ENCODE data around the gene LRRC8D. TPM values are rescaled to one million over a fixed set of nuclear protein-coding genes. Genes with fewer than 3 reads are reported as not detected.
"Not testable (repeated sequence)": the region's sequence is repeated elsewhere in the genome, so short reads cannot be mapped to it uniquely, and the experiment has no call there.

LRRC8D gene
- total RNA-seq: 10.2 TPM

GRCh38 chr1:89820422-89821321, at the start of gene LRRC8D:
TSS of gene LRRC8D (plus strand) at chr1:89821032. CDS start at chr1:89933069, 112,037 bp downstream.
- peak; percentile 20 for DNase-seq

DNA sequence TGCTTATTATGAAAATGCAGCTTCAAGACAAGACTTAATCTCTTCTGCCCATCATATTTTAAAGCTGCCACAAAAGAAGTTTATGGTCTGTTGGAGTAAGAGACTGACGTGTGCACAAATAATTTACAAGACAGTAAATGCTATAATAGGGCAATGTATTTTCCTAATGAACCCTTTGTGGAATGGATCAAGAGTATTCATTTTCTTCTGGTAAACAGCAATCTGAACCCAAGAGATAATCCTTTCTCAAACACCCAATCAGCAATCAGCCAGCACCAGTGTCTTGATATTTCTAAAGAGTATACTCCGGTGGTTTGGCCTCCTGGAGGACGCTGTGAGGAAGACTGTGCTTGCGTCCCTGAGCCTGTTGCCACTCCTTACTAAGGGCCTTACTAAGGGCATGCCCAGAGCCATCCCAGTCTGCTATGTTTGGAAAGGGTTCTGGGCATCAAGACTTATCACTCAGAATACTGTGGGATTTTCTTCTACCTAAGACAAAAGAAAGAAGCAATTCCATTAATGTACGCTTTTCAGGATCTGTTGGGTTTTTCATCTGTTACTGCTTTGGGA, 48.8 kb upstream of the LRRC8D start:
- no peak for DNase-seq

GRCh38 chr1:89776104-89776503, 44.7 kb upstream of the LRRC8D start:
- DNase-seq: not testable (repeated sequence)

DNA sequence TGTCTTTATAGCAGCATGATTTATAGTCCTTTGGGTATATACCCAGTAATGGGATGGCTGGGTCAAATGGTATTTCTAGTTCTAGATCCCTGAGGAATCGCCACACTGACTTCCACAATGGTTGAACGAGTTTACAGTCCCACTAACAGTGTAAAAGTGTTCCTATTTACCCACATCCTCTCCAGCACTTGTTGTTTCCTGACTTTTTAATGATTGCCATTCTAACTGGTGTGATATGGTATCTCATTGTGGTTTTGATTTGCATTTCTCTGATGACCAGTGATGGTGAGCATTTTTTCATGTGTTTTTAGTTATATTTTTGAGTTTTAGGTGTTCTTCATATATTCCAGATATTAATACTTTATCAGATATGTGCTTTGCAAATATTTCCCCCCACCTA, 43.6 kb upstream of the LRRC8D start:
- not testable (repeated sequence) for DNase-seq

- no peak for DNase-seq
Measured at GRCh38 chr1:89779151-89779940, 41.5 kb upstream of the LRRC8D start.

- peak; percentile 27 for DNase-seq
Measured at GRCh38 chr1:89780721-89781120, 40.1 kb upstream of the LRRC8D start.

- no peak for DNase-seq
Measured at GRCh38 chr1:89781494-89782126, 39.2 kb upstream of the LRRC8D start.

GRCh38 chr1:89786628-89787214, 34.1 kb upstream of the LRRC8D start:
- no peak for DNase-seq

DNA sequence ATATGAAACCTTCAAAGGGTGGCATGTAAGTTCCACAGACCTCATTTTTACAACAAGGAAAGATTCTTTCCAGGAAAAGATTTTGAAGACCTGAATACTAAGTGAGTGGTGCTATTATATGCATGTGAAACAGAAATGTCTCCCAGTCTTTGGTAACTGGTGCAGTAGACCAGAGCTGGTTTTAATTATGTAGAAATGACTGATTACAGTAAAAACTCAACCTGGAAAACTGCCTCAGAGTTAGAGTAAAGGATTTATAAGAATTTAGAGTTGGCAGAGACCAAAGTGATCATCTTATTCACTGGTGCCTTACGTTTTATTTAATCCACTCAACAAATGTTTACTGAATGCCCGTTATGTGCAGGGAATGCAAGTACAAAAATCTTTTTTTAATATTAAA, 30.2 kb upstream of the LRRC8D start:
- no peak for DNase-seq

DNA sequence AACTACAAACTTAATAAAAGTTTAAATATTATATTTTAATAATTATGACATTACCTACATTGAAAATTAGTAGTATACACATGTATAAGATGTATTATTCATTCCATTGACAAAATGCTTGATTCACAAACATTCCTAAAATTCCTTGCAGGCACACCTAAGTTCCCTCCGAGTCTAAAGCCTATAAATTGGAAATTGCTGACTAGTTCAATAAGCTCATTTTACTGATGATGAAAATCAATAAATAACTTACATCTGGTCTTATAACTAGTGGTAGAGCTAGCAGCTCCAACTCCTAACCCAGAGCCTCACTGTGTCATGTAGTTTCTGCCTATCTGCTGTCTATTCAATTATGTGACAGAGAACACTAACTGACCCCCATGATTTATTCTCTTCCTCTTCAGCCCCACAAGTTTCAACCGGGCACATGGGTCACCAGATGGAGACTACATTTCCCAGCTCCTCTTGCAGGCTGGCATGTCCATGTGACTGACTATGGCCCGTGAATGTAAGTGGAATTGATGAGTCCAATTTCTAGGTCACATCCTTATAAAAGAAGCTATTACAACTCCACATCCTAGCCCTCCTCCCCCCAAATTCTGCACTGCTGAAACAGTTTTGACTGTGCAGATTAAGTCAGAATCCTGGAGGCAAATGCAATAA, 29.6 kb upstream of the LRRC8D start:
- peak; percentile 10 for DNase-seq

- no peak for DNase-seq
Measured at GRCh38 chr1:89794406-89794805, 26.4 kb upstream of the LRRC8D start.

GRCh38 chr1:89795571-89795970, 25.3 kb upstream of the LRRC8D start:
- not testable (repeated sequence) for DNase-seq

- not testable (repeated sequence) for DNase-seq
Measured at GRCh38 chr1:89797876-89798275, 23.0 kb upstream of the LRRC8D start.

DNA sequence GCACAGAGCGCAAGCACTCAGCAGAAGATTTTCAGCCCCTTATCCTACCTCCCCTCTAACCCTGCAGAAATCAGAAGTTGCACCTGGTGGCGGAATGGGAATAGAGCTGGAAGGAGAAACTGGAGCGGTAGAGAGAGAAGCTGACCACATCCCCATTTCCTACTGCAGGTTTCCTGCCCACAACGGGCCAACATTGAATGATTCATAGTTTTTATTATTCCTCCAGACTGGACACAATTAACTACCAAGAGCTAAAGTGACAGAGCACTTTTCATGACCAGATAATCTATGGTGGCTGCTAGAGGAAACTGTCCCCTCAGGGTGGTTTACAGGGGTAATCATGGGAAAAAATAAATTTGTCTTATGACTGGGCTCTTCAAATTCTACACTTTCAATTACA, 21.3 kb upstream of the LRRC8D start:
- DNase-seq: no peak

- DNase-seq: no peak
Measured at GRCh38 chr1:89800022-89800655, 20.7 kb upstream of the LRRC8D start.

GRCh38 chr1:89800718-89801117, 20.1 kb upstream of the LRRC8D start:
- DNase-seq: no peak

- no peak for DNase-seq
Measured at GRCh38 chr1:89802051-89802450, 18.8 kb upstream of the LRRC8D start.

DNA sequence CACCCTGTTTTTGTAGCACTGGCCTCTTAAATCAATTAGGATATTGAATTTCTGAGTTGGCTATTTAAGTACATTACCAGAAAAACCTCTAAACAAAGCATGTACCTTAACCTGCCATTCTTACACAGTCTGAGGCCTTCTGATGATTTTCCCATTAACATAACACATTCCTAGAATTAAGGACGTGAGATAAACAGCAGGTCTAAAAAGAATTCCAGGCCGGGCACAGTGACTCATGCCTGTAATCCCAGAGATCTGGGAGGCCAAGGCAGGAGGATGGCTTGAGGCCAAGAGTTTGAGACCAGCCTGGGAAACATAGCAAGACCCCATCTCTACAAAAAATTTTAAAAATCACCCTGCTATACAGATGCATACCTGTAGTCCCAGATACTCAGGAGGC, 18.0 kb upstream of the LRRC8D start:
- DNase-seq: no peak

GRCh38 chr1:89804642-89805237, 16.1 kb upstream of the LRRC8D start:
- DNase-seq: peak; percentile 61

- DNase-seq: no peak
Measured at GRCh38 chr1:89806616-89807015, 14.2 kb upstream of the LRRC8D start.

- DNase-seq: no peak
Measured at GRCh38 chr1:89807503-89807902, 13.3 kb upstream of the LRRC8D start.

Data from skin of body (tissue), 2 donors.